ENCODE measurements around the gene PLGRKT.
"Not testable (repeated sequence)": the region's sequence is repeated elsewhere in the genome, so short reads cannot be mapped to it uniquely, and the experiment has no call there.

Gene PLGRKT

GRCh38 chr9:5437254-5438216 is at the start of gene PLGRKT:
TSS of gene PLGRKT (minus strand) at chr9:5437925. CDS start at chr9:5431977, 5,948 bp downstream.
- DNase-seq (ENCODE audit: low read depth): peak; percentile 91

GRCh38 chr9:5486988-5487387 is 49.3 kb upstream of the PLGRKT start:
- no peak for DNase-seq (ENCODE audit: low read depth)

GRCh38 chr9:5485378-5486085 is 47.8 kb upstream of the PLGRKT start:
- DNase-seq (ENCODE audit: low read depth): peak; percentile 24

GRCh38 chr9:5483306-5483705 is 45.6 kb upstream of the PLGRKT start:
- DNase-seq (ENCODE audit: low read depth): no peak

GRCh38 chr9:5482194-5482593 is 44.5 kb upstream of the PLGRKT start:
- no peak for DNase-seq (ENCODE audit: low read depth)

GRCh38 chr9:5481322-5482040 is 43.8 kb upstream of the PLGRKT start:
- DNase-seq (ENCODE audit: low read depth): no peak

- DNase-seq (ENCODE audit: low read depth): no peak
Measured at GRCh38 chr9:5480919-5481318, 43.2 kb upstream of the PLGRKT start.

- no peak for DNase-seq (ENCODE audit: low read depth)
Measured at GRCh38 chr9:5479994-5480694, 42.4 kb upstream of the PLGRKT start.

GRCh38 chr9:5478206-5478605 is 40.5 kb upstream of the PLGRKT start:
- no peak for DNase-seq (ENCODE audit: low read depth)

GRCh38 chr9:5475611-5476010 is 37.9 kb upstream of the PLGRKT start:
- not testable (repeated sequence) for DNase-seq (ENCODE audit: low read depth)

GRCh38 chr9:5470816-5471215 is 33.1 kb upstream of the PLGRKT start:
- no peak for DNase-seq (ENCODE audit: low read depth)

GRCh38 chr9:5470122-5470521 is 32.4 kb upstream of the PLGRKT start:
- DNase-seq (ENCODE audit: low read depth): no peak

GRCh38 chr9:5468850-5469249 is 31.1 kb upstream of the PLGRKT start:
- no peak for DNase-seq (ENCODE audit: low read depth)

- no peak for DNase-seq (ENCODE audit: low read depth)
Measured at GRCh38 chr9:5466766-5467165, 29.0 kb upstream of the PLGRKT start.

- DNase-seq (ENCODE audit: low read depth): no peak
Measured at GRCh38 chr9:5466005-5466404, 28.3 kb upstream of the PLGRKT start.

GRCh38 chr9:5464831-5465330 is 27.2 kb upstream of the PLGRKT start:
- not testable (repeated sequence) for DNase-seq (ENCODE audit: low read depth)

- no peak for DNase-seq (ENCODE audit: low read depth)
Measured at GRCh38 chr9:5460157-5460556, 22.4 kb upstream of the PLGRKT start.

- no peak for DNase-seq (ENCODE audit: low read depth)
Measured at GRCh38 chr9:5459289-5459829, 21.6 kb upstream of the PLGRKT start.

- DNase-seq (ENCODE audit: low read depth): no peak
Measured at GRCh38 chr9:5455181-5455580, 17.5 kb upstream of the PLGRKT start.

- DNase-seq (ENCODE audit: low read depth): no peak
Measured at GRCh38 chr9:5453673-5454072, 15.9 kb upstream of the PLGRKT start.

GRCh38 chr9:5453004-5453403 is 15.3 kb upstream of the PLGRKT start:
- no peak for DNase-seq (ENCODE audit: low read depth)

- DNase-seq (ENCODE audit: low read depth): no peak
Measured at GRCh38 chr9:5452286-5452609, 14.5 kb upstream of the PLGRKT start.
